Activated CD4-positive, alpha-beta T cell treated with anti-CD3 and anti-CD28 coated beads, Interleukin-2, amount 50 U/mL, for 24 hours (primary cell): ENCODE data around the gene KCNK18.
A peak's percentile ranks its signal among the peaks of the same experiment; 100 is the strongest.
"Not testable (repeated sequence)": the region's sequence is repeated elsewhere in the genome, so short reads cannot be mapped to it uniquely, and the experiment has no call there.

ENCODE experiments used
- DNase-seq, 2 donors: peaks; one replicate each; pipeline ENCODE4 v3.0.0-alpha.2; 2020; ENCODE audit warnings: low read depth in 1 of 2, low spot score in 1 of 2

KCNK18 gene

DNA sequence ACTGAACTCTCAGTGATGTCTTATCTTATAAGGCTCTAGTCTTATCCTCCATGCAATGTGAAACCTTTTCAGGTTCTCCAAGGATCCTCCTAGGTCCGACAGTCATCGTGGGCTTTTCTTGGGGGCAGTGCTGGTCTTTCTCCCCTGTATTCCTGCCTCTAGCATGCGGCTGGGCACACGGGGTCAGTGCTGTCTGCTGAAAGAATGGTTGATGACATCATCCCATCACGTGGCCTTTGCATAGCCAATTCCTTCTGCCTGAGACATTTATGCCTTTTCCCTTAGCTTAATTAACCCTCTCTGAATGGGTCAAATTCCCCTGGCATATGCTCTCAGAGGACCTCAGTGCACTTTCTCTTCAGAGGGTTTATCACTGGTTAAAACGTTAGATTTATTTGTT is 27.0 kb upstream of the KCNK18 start:
- DNase-seq = no peak

DNA sequence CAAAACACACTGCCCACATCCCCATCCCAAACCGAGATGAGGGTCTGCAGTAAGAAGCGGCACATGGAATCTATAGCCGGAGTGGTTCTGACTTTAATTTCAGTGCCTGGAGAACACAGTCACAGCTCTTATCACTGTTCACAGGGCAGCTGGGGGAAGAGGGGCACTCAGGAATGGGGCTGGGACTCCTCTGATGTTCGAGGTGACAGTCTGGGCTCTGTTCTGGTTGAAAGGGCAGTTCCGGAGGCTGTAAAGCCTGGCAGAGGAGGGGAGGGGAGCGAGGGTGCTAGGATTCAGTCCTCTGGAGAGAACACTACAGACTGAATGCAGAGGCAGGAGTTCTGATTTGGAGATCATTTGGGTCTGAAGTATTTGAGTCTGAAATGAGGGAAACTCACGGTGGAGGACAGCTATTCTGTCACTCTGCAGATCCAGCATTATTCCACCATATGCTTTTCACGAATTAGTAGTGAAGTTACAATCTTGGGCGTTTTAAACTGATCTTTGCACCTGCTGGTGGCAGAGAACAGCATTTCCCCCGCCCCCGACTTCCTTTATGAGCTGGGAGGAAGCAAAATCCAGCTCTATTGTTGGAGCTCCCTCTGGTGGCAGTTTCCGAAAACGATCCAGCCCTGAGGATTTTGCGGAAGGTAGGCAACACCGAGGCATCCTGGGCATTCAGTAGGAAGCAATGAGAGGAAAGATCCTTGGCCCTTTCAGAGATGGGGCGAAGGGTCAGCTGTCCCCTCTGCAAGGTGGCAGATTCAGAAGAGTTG is 22.7 kb upstream of the KCNK18 start:
- peak; percentile 76 to 81 for DNase-seq

DNA sequence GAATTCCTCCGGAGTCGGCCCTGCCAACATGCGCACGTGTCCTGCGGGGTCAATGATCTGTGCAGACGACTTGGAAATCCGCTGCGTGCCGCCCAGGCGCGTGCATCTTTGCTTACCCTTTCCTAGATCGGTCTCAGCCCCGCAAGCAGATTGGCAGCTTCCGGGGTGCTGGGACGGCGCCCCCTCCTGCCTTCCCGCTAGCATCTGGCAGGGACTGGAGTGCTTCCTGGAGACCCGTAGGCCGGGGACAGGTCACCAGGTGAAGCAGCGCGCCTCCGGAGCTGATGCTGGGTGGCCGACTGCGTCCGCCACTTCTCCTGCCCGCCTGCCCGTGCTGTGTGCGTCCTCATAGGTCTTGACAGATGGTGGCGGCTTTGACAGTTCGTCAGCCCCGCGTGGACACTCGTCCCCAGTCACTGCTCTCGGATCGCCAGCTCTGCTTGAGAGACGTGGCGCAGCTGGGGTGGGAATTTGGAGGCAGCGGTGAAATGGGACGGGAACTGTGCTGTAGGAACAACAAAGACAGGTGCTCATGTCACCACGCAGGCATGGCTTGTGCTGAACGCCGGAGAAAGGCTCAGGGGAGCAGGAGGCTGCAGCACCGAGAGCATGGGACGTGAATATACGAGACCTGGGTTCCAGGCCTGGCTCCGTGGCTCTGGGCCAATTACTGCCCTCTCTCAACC is 21.9 kb upstream of the KCNK18 start:
- no peak for DNase-seq

DNA sequence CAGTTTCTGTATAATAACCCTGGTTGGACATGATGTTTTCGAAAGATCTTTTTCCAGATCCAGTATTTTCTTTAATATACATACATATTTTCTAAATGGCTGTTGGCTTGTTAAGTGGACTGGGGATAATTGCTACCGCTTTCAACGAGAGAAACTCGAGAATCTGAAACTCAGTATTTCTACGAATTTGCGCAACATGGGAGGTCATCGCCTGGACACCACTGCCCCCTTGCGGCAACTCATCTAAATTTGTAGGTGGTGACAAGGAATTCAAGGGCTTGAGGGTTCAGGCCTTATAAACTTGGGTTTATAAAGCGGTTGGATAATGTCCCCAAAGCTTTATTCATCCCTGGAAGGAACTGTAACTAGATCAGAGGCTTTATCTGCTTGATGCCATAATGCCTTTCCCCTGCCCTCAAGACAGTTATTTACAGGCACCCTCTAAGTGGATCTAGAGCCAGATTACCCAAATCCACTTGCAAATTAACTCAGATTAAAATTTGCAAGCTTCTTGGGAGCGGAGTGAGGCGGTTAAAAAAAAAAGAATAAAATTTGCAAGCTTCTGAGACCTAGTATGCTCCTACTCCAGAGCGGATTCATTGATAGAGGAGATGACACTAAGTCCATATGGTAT is 21.3 kb upstream of the KCNK18 start:
- DNase-seq = peak; percentile 58 to 72

DNA sequence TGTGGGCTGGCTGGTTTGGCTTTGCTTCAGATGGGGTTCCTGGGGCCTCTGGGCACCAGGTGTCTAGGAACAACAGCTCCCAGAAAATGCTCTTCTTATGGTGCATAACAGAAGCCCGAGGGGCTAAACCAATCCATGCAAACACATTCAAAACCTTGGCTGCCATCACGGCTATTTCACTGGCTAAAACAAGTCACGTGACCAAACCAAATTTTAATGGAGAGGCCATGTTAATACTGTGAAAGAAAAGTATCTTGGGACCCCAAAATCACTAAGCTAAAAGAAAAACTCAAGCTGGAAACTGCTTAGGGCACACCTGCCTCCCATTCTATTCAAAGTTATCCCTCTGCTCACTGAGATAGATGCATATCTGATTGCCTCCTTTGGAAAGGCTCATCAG is 19.1 kb upstream of the KCNK18 start:
- DNase-seq = no peak

DNA sequence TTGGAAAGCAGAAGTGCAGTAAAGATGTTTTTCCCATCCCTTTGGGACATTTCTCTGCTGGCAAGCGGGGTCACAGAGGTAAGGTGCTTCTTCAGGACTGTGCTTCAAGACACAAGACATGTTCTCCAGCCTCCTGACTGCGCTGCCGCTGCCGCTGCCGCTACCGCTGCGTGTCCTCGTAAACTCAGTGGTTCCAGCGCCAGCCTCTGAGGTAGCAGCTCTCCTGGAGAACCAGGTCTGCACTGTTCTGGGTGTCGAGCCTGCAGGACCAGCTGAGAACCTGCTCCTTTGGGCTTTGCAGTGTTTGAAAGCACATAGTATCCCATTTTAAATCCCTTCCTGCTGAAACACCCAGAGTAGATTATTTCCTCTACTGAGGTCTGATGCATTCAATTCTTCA is 13.0 kb upstream of the KCNK18 start:
- DNase-seq = no peak

DNA sequence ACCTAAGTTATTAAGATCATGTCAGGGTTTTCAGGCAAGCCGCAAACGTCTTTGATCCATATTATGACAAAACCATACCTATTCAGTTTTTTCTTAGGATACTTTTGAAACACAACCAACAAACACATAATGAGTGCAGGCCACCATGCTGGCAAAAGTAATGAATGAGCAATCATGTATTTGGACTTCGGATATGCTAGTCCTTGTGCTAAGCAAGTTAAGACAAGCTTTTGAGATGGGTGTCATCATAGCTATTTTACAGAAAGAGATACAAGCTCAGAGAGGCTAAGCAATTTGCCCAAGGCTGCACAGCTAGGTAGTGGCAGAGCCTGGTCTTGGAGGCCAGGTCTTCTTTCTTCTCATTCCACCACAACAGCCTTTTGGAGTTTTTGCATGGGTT is 12.5 kb upstream of the KCNK18 start:
- no peak for DNase-seq

DNA sequence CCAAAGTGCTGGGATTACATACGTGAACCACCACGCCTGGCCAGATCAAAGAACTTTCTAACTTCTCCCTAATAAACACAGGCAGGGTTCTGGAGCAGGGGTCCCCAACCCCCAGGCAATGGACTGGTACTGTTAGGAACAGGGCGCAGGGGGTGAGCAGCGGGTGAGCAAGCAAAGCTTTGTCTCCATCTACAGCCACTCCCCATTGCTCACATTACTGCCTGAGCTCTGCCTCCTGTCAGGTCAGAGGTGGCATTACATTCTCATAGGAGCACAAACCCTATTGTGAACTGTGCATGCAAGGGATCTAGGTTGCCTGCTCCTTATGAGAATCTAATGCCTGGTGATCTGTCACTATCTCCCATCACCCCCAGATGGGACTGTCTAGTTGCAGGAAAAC is 11.5 kb upstream of the KCNK18 start:
- DNase-seq = not testable (repeated sequence)

DNA sequence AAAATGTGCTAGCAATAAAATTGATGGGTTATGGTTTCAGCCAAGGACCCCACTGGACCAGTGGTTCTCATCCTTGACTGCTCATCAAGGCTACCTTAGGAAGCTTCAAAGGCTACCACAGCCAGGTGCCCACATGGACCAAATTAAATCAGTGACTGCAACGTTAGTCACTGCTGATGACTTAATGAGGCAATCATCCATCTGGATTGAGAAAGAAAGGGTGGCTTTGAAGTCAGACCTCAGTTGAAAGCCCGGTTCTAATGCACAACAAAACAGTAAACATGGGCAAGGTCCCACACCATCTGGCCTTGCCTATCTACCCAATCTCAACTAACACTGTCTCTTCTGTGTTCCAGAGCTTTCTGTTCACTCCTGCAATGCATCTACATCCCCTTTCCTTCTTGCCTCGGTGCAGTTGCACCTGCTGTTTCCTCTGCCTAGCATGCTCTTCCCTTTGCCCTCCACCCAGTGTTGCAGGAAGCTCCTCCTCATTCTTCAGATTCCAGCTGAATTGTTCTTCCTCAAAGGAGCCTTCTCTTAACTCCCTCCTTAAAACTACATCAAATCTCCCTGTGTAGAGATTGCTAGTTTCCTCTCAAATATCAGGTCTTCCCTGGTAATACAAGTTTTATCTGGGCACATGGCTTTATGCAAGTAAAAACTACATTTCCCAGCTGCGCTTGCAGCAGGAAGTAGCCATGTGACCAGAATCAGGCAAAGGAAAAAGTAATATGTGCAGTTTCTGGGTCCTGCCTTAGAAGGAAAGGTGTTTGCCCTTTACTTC is 10.3 kb upstream of the KCNK18 start:
- DNase-seq = no peak

DNA sequence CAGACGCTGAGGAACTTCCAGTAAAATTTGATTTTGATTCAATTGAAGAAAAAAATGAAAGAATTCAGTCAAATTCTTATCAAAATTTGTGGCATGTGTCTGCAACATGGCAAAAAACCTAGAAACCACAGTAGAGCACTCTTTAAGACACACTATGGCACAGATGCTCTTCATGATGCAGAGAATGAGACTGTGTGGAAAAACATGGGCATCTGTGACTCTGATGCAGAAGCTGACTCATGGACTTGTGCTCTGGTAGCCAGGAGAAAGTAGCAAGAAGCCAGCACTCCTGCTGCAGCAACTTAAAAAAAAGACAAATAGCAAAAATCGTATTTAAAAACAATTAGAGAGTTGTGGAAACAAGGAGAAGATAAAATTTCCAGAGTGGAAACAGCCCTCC is 8.9 kb upstream of the KCNK18 start:
- no peak for DNase-seq

DNA sequence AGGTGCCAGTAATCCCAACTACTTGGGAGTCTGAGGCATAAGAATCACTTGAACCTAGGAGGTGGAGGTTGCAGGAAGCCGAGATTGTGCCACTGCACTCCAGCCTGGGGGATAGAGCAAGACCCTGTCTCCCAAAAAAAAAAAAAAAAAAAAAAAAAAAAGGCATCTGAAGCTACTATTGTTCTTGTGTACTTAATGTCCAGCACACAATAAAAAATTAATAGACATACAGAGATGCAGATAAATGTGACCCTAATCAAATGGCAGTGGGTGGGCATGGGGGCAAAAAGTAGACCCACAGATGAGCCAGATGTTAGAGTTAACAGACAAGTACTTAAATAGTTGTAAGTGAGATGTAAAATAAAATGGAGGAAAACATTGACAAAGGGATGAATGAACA is 7.7 kb upstream of the KCNK18 start:
- DNase-seq = no peak

DNA sequence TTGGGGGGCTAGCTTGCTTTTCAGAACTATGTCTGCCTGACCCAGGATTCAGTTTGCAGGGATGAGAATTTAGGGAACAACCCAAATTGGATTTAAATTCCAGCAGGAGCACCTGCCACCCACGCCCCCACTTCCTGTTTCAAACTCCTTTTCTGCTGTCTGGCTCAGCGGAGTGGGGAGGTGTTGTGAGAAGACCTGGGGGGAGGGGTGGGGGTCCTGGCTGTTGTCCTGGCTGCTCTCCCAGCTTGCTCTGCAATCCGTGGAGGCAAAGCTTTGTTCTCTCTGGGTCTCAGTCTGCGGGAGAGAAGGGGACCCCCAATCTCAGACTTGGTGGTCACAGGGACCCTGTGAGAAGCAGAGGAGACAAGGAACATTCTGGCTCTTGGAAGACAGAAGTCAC is 799 bp downstream of the KCNK18 start:
- no peak for DNase-seq

DNA sequence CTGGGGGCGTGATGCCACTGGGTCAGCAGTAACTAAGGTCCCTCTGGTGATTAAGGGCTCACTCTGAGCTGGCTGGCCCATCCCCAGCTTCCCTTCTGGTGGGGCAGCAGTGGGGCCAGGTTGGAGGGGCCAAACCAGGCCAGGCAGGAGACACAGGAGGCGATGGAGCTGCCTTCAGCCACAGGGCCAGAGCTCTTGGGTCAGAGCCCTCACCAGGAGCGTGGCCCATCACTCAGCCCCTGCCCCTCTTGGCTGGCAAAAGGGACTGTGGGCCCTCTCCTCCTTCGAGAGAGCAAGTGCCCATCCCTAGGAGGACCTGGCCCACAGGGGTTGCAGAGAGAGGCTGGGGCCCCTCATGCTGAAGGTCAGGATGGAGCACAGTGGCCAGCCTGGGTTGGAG is 4.5 kb downstream of the KCNK18 start:
- no peak for DNase-seq

DNA sequence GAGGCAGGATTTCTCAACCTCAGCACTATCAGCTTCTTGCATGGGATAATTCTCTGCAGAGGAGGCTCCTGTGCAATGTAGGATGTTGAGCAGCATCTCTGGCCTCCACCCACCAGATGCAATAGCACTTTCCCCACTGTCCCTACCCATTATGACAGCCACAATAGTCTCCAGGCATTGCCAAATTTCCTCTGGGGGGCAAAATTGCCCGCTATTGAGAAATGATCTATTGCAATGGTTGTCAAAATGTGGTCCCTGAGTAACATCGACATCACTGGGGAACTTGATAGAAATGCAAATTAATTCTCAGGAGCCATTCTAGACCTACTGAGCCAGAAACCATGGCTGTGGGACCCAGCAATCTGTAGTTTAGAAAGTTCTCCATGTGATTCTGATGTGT is 7.0 kb downstream of the KCNK18 start:
- no peak for DNase-seq

DNA sequence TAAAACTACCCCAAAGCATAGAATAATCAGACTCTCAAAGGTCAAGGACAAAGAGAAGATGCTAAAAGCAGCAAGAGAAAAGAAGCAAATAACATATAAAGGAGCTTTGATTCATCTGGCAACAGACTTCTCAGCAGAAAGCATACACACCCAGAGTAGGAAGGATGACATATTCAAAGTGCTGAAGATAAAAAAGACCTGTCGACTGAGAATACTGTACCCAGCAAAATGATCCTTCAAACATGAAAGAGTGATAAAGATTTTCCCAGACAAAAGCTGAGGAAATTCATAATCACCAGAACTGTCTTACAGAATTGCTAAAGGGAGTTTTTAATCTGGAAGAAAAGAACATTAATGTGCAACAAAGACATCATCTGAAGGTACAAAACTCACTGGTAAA is 14.9 kb downstream of the KCNK18 start:
- DNase-seq = no peak

DNA sequence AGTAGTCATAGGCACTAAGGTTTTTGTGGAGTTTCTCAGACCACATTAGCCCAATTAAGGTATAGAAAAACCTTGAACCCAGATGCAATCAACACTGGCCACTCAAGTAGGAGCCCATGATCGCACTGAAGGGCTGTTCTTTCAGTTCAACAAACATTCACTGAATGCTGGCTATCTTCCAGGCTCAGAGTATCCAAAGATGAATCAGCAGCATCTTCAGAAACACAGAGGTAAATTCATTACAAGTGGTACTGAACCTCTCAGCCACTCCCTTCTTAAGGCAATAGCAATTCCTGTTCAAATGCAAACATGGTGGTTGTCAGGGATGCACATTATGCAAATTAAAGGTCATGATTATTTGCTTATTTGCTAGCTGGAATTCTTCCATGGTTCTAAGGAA is 17.1 kb downstream of the KCNK18 start:
- no peak for DNase-seq

DNA sequence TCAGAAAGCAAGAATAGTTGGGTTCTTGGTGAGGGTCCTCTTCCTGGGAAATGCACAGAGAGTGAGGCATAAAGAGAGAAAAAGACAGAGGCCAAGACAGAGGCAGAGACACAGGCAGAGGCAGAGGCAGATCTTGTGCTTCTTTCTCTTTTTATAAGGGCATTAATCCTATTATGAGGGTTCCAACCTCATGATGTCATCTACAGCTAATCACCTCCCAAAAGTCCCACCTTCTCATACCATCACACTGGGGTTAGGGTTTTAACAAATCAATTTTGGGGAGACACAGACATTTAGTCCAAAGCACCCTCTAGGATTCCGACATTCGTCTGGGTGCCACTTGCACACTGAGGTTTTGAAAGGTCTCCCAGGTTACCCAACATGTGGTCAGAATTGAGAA is 17.8 kb downstream of the KCNK18 start:
- DNase-seq = no peak

DNA sequence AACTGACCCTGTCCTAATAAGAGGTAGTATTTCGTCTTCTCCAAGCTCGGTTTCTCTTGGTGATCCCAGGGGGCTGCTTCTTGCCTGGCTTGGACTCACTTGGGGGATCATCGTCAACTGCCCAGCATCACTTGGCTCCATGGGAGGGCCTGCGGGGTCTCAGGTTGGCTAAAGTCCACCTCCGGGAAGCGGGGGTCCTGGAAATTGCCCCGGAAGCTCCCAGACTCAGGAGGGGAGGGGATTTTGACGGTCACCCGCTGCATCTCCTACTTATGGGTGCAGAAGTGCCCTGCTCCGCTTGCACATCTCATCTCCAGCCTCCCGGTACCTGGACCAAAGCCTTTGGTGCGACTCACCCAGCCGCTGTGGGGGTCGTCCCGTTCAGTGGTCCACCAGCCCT is 18.7 kb downstream of the KCNK18 start:
- DNase-seq = no peak

DNA sequence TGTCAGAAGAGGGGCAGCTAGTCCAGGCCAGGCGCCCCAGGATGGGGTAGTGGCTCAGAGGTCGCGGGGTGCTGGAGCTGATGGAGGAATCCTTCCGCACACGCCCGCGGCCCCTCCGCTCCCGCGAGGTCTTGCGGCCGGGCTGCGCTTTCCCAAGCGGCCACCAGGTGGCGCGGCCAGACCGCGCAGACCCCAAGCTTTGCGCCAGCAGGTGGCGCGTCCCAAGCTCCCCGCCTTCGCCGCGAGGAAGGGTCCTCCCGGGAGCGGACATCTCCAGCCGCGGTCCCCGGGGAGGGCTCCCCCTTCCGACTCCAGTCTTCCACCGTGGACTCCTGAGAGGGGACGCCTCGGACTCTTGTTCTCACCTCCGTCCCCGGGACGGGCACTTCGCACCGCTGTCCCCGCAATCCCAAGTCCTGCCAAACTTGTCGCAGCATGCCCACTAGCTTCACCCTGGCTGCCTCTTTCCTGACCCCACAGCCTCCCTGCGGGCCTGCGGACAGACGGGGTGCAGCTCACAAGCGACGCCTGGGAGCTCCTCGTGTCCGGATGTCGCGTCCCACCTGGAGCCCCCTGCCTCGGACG is 19.4 kb downstream of the KCNK18 start:
- peak; percentile 38 to 51 for DNase-seq

DNA sequence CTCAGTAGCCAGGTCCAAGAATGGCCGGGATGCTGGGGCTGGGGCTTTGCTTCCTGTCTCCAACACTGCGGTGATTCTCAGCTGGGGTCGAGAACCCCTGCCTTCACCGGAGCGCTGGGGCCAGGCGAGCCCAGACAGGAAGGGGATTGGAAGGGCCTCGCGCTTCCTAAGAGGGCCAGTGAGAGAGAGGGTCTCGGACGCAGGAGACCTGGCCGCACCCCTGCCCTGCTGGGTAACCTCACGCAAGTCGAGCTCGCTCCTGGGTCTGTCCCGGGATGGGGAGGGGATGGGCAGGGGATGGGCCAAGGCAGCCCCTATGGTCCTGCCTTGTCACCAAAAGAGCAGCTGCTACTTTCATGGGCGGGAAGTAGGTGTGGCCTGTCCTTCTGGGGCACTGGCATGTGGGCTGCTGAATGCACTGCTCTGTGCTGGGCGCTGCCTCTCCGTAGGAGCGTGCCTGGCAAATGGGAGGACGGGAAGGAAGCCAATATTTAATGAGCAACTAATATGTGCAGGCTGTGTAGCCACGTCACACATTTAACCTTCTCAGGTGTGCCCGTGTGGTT is 20.0 kb downstream of the KCNK18 start:
- no peak for DNase-seq

DNA sequence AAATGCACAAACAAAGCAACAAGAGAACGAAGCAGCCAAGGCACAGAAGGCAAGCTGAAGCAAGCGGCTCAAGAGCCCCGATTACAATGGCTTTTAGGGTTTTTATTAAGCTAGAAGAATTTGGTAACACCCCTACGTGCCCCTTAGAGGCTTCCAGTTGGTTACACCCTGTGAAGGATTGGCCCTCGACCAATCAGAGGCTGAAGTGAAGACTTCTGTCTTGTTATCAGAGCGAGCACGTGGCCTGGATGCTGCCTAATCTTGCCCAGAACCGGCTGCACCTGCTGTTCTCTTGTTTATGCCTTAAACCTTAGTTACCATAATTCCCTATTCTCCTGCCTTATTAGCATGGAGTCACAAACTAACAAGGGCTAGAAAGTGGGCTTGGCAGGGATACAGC is 21.4 kb downstream of the KCNK18 start:
- DNase-seq = no peak
